ENCODE data around the gene PRUNE1.

Gene PRUNE1

GRCh38 chr1:150979092-150980056, 28.9 kb upstream of the PRUNE1 start:
- DNase-seq: peak; percentile 90

DNA sequence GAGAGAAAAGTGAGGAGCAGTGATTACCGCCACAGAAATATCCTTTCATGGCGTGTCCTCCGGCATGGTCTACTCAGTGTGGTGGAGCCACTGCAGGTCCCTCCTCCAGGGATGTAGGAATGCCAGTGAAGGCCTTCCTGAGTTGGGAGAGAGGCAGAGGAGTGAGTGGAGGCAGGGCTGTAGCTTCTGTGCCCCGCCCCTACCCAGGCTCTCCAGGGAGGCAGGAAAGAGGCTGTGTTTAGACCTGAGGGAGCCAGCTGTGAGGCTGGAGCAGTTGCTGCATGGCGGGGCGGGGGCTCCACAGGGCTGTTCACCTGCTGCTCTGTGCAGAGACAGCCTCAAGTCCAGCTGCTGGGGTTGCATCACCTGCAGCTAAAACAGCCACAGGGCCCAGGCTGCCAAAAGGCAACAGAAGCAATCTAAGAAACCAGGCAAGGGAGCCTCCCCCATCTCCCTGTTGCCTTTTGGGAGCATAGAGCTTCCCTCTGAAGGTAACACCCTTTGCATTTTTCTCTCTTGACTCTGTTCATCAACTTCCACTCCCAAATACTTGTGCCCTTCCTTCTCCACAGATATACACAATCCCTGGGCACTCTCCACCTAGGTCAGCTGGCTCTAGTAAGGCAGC, 27.0 kb upstream of the PRUNE1 start:
- peak; percentile 68 for DNase-seq

DNA sequence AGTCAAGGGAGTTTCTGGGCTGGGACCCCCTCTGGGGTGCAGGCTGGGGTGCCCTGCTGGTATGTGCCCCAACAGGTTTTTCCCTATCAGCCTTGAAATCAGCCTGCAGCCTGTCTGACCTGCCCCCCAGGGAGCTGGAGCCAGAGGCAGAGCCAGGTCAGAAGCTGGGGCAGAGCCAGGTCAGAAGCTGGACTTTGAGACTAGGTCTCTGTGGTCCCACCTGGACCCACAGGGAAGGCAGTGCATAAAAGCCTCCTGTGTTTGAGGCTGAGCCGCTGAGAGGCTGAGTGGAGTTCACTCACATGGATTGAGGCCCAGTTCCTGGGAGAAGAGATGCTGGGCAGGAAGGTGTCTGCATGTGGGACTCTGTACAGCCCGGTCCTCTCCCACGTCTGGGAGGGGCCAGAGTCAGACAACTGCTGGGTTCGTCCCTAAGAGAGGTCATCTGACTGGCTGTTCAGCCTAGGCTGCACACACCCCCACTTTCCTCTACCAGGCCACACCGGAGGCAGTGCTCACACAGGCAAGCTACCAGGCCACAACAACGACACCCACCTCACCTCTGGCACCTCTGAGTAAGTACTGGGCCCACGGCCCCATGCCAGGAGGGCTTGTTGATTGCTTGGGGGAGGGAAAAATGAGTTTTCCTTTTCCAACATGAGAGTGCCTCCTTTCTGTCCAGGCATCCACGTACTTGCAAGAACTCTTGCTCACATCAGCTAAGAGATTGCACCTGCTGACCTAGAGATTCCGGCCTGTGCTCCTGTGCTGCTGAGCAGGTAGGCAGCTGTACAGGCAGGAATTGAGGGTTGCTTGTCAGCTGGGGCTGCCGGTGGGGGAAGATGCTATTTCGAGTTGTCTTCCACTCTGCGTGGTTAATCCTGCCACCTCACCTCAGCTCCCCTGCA, 26.2 kb upstream of the PRUNE1 start, which contains the start of gene ANXA9:
Gene ANXA9, plus strand, starts transcription at position 488 of the 908 bp plus-strand sequence. CDS start 814 bp downstream, outside the sequence.
- no peak for DNase-seq

- DNase-seq: no peak
Observed at GRCh38 chr1:150985179-150985825, 22.9 kb upstream of the PRUNE1 start.

- no peak for DNase-seq
Observed at GRCh38 chr1:150987924-150988323, 20.3 kb upstream of the PRUNE1 start.

- no peak for DNase-seq
Observed at GRCh38 chr1:150992626-150993025, 15.6 kb upstream of the PRUNE1 start.

DNA sequence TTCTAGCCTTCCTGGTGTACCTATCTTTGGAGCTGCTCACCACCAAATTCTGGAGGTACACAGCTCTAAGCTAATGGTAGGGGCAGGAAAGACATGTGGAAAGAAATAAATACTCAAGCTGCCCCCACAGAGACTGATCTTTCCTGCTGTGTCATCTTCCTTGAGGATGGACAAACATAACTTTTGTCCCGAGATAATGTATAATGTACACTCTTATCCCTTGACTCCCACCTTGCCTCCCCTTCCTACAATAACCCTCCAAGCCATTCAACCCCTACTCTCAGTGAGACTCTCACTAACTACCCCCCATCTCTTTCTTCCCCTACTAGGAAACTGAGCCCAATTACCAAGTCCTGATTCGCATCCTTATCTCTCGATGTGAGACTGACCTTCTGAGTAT, 14.0 kb upstream of the PRUNE1 start:
- DNase-seq: no peak

DNA sequence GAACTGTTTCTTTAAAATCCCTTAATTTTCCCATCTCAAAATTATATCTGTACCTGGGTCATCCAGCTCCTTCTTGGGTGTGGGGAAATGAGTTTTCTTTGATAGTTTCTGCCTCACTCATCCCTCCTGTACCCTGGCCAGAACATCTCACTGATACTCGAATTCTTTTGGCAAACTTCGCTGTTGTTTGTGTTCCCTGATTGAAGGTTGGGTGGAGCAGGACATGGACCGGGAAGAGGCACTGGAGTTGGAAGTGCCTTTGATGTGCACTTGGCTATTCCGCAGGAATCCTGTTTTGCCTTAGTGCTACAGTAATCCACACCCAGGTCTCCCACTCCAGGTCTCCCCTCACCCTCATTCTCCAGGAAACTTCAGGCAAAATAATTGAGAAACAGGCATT, 12.8 kb upstream of the PRUNE1 start:
- no peak for DNase-seq

DNA sequence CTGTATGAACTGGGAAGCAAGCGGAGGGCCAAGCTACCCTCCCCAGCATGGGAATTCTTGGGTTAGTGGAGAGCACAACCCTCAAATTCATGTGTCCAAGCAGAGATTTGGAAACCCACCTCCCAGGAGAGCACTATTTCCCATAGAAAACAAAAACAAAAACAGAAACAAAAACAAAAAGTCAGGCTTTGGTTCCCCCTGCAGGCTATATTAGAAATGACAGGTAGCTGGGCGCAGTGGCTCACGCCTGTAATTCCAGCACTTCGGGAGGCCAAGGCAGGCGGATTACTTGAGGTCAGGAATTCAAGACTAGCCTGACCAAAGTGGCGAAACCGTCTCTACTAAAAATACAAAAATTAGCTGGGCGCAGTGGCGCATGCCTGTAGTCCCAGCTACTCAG, 12.4 kb upstream of the PRUNE1 start:
- DNase-seq: no peak

- no peak for DNase-seq
Observed at GRCh38 chr1:150997126-150997872, 10.9 kb upstream of the PRUNE1 start.

DNA sequence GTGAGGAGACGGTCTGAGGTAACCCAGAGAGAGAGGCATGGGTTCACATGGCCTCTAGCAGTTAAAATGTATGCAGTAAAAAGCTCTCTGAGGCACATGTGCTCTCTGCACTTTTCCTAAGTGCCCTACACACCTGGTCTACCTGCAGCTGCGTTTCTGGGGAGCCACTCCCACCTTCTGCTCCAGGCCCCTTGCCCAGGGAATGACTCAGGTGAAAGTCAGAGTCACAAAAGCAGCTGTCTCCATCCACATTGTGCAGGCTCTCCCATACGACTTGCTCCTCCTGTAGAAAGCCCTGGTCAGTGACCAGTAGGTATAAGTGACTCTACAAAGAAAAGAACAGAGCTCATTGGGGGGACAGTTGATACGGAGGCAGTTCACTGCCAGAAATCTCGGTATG, 10.3 kb upstream of the PRUNE1 start:
- DNase-seq: no peak

DNA sequence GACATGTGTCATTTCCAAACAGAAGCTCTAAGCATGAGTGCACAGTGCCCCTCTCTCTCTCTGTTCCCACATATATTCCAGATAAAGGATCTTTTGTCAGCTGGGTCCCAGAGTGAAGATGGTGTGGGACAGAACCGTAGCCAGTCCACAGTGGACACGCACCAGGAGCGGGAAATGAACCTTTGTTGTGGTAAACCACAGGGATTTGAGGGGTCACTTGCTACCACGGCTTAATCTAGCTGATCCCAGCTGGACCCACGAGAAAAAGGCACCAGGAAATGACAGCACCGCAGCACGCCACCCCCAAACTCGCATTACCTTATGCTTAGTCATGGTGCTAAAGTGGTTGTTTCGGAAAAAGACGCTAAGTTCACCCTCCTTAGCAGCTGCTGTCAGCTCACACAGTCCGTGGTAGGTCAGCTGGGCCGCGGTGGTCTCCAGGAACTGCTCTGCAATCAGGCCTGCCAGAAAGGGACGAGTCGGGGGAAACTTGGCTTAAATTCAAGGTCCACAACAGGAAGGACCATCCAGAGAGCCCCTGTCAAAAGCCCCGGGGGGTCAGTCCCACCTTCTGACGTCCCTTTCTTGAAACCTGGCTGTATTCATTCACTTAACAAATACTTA, 9.1 kb upstream of the PRUNE1 start:
- DNase-seq: no peak

DNA sequence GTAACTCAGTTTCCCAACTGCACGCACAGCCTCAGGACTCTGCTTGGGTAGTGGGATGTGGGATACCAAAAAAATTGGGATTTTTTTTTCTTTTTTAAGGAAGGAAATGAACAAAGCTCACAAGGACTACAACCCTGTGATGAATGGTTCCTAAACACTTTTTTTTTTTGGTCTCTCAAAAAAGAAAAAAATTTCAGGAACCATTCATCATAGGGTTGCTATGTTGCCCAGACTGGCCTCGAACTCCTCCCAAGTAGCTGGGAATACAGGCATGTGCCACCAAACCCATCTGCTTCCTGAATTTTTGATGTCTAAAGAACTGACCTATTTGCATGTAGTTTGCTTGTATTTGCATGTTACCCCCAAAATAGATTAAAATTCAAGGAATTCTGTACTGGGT, 8.3 kb upstream of the PRUNE1 start:
- peak; percentile 94 for DNase-seq

- no peak for DNase-seq
Observed at GRCh38 chr1:151000408-151000807, 7.8 kb upstream of the PRUNE1 start.

- DNase-seq: no peak
Observed at GRCh38 chr1:151001602-151002001, 6.6 kb upstream of the PRUNE1 start.

DNA sequence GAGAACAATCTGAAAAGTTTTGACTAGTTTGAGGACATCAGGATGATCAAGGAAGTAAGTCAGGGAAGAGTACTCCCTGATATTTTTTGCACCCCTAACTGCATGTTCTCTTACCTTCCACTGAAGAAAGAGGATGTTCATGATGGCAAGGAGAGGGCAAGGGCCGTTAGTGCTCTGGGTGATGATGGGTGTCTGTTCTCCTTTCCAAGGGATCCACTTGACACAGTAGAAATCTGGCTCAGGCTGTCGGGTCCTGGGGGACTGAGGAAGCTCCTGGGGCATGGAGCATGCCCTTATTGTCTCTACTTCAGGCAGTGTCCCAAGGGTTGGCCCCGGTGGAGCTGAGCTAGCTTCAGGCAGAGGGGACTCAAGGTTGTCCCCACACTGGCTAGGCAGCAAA, 6.2 kb upstream of the PRUNE1 start:
- no peak for DNase-seq

DNA sequence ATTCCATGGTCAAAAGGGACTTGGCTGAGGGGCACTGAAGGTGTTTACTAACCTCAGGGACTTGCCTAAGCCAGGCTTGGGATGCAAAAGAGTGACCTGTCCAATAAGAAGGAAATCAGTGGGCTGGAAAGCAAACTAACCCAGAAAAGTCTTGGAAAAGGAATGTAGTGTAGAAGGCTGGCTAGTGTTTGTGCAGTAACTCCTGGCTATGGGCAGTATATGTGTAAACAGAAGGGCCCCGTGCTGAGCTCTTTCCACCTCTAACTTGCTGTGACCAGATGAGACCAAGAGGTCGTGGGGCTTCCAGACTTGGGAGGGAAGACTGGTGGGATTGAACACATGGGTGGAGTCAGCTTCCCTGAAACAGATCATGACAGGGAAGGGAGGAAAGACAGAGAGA, 5.6 kb upstream of the PRUNE1 start:
- no peak for DNase-seq

DNA sequence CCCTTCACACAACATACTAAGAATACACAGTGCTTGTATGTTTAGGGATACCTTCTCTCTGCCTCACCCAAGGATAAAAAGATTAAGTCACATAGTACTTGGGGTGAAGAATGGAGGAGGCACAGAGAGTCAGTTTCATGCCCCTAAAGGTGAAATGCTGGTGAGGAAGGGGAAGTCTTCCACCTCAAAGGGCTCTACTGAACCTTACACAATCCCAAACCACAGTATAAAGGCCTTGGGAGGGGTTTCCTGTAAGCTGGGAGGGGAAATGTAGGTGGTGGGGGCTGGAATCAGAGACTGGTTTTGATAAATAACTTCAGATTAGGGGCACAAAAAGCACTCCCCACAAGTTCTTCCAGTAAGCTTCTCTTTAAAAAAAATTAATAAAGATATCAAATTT, 5.1 kb upstream of the PRUNE1 start:
- no peak for DNase-seq

GRCh38 chr1:151005729-151006319, 2.4 kb upstream of the PRUNE1 start:
- peak; percentile 65 for DNase-seq

GRCh38 chr1:151006327-151007052, 1.8 kb upstream of the PRUNE1 start, which contains the start of gene MINDY1:
MINDY1 (minus strand) TSS chr1:151006902; CDS start chr1:151002617, 4,285 bp downstream.
- DNase-seq: peak; percentile 98
